NCI-H2196 (cell line): ENCODE data around the gene GPR12.

Source experiments
- DNase-seq: peaks from one replicate; lab custom pipeline; 2025; ENCODE audit not compliant: unreplicated experiment; lab: John Stamatoyannopoulos, UW

The GPR12 gene

DNA sequence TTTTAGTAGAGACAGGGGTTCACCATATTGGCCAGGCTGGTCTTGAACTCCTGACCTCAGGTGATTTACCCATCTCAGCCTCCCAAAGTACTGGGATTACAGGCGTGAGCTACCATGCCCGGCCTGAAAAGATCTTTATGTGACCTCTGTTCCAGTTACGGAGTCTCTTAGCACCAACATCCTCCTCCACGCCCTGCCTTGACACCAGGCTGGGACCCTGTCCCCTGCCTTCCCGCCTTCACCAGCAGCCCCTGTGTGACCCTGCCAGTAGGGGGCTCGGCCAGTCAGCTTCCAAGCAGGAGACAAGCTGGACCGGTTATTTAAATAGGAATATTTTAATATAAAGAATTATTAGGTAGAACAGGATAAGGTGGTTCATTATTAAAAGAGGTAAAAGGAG is 54.2 kb downstream of the GPR12 start:
- DNase-seq: no peak

DNA sequence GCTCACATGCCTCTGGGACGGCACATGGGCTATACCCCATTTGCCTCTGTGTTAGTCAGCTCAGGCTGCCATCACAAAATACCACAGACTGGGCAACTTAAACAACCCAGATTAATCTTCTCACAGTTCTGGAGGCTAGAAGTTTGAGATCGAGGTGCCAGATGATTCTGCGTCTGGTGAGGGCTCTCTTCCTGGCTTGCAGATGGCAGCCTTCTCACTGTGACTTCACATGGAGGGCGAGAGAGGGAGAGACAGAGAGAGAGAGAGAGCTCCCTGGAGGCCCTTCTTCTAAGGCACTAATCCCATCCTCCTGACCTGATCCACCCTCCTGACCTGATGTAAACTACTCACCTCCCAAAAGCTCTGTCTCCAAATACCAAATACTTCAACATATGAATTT is 55.0 kb downstream of the GPR12 start:
- DNase-seq: no peak
